Mammary epithelial cell (primary cell): ENCODE measurements around the gene BRINP1.

Experiments used
- EZH2 ChIP-seq: IDR thresholded peaks from 2 replicates; pipeline ENCODE4 v1.6.1; 2012; ENCODE audit warnings: low read length, inconsistent platforms, borderline replicate concordance
- TF ChIP-seq, protein P1 (sequence below), 2 donors: IDR thresholded peaks in 1 of 2; conservative IDR thresholded peaks in 1 of 2; 2 replicates each; pipeline ENCODE4 v1.5.1; 2011 to 2012; ENCODE audit warnings: inconsistent platforms in 2 of 2, low read length in 2 of 2, mild to moderate bottlenecking in 2 of 2, control low read depth in 1 of 2, low read depth in 1 of 2; ENCODE audit not compliant: insufficient read depth in 1 of 2; ENCODE audit errors: extremely low read depth in 1 of 2

DNA sequence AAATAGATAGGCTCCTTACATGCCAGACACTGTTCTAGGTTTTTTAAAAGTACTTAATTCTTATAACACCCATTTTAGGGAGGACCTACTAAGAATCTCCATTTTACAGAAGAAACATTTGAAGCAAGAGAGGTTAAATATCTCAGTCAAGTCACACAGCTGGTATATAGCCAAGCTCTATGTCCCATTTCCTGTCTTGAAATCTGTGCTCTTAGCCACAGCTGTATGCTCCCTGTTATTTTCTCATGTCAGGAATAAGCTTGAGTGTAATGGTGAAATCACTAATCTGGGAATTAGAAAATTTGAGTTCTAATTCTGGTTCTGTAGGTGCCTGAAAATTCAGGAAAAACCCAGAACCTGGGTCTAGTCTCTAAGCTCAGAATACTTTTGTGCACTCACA, 208.7 kb downstream of the BRINP1 start:
- TF ChIP-seq EZH2: no peak
- TF ChIP-seq, protein P1, sequence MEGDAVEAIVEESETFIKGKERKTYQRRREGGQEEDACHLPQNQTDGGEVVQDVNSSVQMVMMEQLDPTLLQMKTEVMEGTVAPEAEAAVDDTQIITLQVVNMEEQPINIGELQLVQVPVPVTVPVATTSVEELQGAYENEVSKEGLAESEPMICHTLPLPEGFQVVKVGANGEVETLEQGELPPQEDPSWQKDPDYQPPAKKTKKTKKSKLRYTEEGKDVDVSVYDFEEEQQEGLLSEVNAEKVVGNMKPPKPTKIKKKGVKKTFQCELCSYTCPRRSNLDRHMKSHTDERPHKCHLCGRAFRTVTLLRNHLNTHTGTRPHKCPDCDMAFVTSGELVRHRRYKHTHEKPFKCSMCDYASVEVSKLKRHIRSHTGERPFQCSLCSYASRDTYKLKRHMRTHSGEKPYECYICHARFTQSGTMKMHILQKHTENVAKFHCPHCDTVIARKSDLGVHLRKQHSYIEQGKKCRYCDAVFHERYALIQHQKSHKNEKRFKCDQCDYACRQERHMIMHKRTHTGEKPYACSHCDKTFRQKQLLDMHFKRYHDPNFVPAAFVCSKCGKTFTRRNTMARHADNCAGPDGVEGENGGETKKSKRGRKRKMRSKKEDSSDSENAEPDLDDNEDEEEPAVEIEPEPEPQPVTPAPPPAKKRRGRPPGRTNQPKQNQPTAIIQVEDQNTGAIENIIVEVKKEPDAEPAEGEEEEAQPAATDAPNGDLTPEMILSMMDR (conservative IDR thresholded peaks at IDR 0.05 in 1 of 2, IDR thresholded peaks at IDR 0.05 in 1 of 2; ENCODE audit: extremely low read depth in 1 of 2, insufficient read depth in 1 of 2, low read depth in 1 of 2, low read length in 2 of 2): no peak
